ENCODE data around the gene SPRR2D.

SPRR2D gene

GRCh38 chr1:153001382-153001781, 39.5 kb downstream of the SPRR2D start, which contains the start of gene SPRR3:
Gene SPRR3 (plus strand): TSS chr1:153001749. CDS start chr1:153003021, 1,272 bp downstream.
- no peak for DNase-seq

DNA sequence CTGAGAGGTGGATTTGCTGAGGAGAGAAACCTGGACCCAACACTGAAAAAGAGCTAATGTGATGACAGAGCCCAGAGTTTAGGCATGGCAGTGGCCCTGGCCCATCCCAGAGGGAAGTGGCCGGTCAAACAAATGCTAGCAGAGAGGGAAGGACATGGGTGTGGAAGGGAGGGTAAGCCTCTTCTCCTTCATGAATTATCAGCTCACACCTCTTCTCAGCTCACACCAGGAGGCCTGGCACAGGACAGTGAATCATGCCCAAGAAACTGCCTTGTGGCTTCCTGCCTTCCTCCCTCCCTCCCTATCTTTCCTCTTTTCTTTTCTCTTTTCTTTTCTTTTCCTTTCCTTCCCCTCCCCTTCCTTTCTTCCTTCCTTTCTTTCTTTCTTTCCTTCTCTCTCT, 40.6 kb downstream of the SPRR2D start:
- no peak for DNase-seq

DNA sequence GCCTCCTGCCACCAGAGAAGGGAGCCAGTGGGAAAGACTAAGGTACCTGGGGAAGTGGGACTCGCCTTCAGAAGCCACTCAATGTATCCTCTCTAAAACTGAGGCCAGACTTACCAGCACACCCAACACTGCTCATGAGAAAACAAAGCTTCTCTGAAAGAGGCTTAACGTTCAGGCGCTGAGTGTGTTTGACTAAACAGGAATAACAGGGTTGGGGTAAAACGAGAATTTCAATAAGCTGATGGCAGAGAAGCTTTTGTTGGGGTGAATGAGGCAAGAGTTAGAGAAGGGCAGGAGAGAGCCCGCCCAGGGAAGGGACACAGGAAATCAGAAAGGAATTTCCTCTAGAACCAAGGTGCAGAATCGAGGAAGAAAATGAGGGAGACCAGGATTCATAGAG, 41.1 kb downstream of the SPRR2D start:
- DNase-seq = no peak

DNA sequence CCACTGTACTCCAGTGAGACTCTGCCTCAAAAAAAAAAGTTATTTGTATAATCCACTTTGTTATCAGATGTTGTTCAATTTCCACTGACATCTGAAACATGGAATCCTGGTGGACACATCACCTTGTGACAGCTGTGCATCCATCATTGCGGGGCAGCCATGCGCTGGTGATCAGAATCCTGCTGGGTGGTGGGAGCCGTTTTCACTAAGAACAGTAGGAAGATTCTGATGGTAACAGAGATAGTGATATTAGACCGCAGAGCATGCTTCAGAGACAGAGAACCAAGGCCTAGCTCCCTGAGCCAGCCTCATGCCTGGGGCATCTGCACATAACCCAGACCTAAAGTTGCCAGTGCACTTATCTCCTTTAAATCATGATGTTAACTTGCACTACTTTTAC, 42.4 kb downstream of the SPRR2D start:
- DNase-seq = no peak

DNA sequence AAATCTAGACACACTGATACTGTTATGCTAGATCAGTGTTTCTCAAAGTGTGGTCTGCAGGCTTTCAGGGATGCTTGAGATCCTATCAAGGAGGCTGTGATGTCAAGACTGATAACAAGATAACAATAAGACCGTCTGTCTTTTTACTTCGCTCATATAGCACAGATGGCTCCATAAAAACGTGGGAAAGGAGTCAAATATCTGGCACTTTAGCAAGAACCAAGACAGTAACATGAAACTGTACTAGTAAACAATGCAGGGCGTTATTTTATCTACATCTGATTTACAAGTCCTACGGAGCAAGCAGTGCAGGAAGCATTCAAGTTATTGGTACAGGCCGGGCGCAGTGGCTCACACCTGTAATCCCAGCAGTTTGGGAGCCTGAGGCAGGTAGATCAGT, 43.0 kb downstream of the SPRR2D start:
- DNase-seq = no peak

- no peak for DNase-seq
These were observed 44.1 kb downstream of the SPRR2D start for GRCh38 chr1:152996633-152997400.

DNA sequence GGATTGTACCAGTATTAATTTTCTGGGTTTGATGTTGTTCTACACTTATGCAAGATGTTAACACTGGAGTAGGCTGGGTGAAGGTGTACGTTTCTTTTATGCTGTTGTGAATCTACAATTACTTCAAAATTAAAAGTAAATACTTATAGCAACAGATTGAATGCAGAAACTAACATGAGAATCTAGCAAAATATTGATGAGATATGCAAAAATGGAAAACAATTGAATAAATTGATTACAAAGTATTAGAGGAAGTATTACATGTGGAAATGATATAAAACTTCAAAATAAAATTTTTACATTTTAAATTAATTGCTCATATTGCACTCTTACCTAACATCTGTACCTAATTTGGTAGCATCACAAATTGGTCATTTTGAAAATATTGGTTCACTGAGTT, 45.1 kb downstream of the SPRR2D start:
- DNase-seq = no peak

DNA sequence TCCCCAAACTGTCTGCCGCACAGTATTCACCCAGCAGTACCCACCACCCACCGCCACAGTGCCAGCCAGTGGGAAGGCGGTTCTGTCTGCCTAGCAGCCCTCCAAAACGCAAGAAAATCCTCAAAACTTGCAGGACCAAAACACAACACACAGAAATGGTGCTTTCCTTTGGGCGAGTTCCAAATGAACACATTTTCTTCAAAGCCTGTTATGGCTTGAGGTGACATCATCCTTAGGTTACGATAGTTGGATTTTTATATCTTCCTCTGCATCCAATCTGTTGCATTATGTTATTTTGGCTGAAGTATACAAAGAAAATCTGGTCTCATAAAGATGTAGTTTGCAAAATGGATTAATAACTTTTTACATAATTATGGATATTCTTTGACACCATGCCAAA, 47.7 kb downstream of the SPRR2D start:
- DNase-seq = no peak
